Endodermal cell (in vitro differentiated cells): ENCODE measurements around the gene KIRREL3. TPM values are rescaled to one million over a fixed set of nuclear protein-coding genes. Genes with fewer than 3 reads are reported as not detected.

Source experiments
- DNase-seq: peaks from one replicate; pipeline ENCODE4 v3.0.0-alpha.2; 2017
- H3K27ac ChIP-seq: 2 replicates; pipeline ENCODE4 v1.5.1; 2013; ENCODE audit warnings: mild to moderate bottlenecking, low read depth, low read length, moderate library complexity
- H3K27me3 ChIP-seq: 2 replicates; pipeline ENCODE4 v1.6.1; 2013; ENCODE audit warnings: mild to moderate bottlenecking, low read length, moderate library complexity; ENCODE audit not compliant: insufficient read depth, control insufficient read depth, poor library complexity, severe bottlenecking
- H3K36me3 ChIP-seq: 2 replicates; pipeline ENCODE4 v1.7.0; 2013; ENCODE audit warnings: mild to moderate bottlenecking, low read length, moderate library complexity; ENCODE audit not compliant: control insufficient read depth, insufficient read depth
- H3K4me1 ChIP-seq: one replicate; pipeline ENCODE4 v1.7.0; 2013; ENCODE audit warnings: low read length; ENCODE audit not compliant: control insufficient read depth, insufficient read depth
- H3K4me3 ChIP-seq: 2 replicates; pipeline ENCODE4 v1.5.1; 2013; ENCODE audit warnings: mild to moderate bottlenecking, low read length, moderate library complexity
- H3K9ac ChIP-seq: 2 replicates; pipeline ENCODE4 v1.6.1; 2013; ENCODE audit warnings: mild to moderate bottlenecking, low read length, moderate library complexity; ENCODE audit not compliant: poor library complexity, severe bottlenecking; ENCODE audit errors: extremely low read depth
- H3K9me3 ChIP-seq: 2 replicates; pipeline ENCODE4 v1.6.1; 2013; ENCODE audit warnings: mild to moderate bottlenecking, low read length, moderate library complexity; ENCODE audit not compliant: control insufficient read depth
- H3K27ac Mint-ChIP-seq: 2 replicates; pipeline ENCODE4 v1.8.0; 2020; ENCODE audit warnings: mixed read lengths
- H3K27me3 Mint-ChIP-seq: 2 replicates; pipeline ENCODE4 v1.8.0; 2021; ENCODE audit warnings: mild to moderate bottlenecking, mixed read lengths; ENCODE audit not compliant: insufficient read depth
- H3K36me3 Mint-ChIP-seq: 2 replicates; pipeline ENCODE4 v1.8.0; 2020; ENCODE audit warnings: low read depth, mixed read lengths
- H3K4me1 Mint-ChIP-seq: 2 replicates; pipeline ENCODE4 v1.8.0; 2020; ENCODE audit warnings: mixed read lengths
- H3K4me3 Mint-ChIP-seq: 2 replicates; pipeline ENCODE4 v1.8.0; 2020; ENCODE audit warnings: mild to moderate bottlenecking, moderate library complexity, mixed read lengths
- H3K9me3 Mint-ChIP-seq: 2 replicates; pipeline ENCODE4 v1.8.0; 2020; ENCODE audit warnings: mild to moderate bottlenecking, mixed read lengths
- CTCF ChIP-seq: fragments of 200-600 bp; sonication (generic); conservative IDR thresholded peaks from 2 replicates; pipeline ENCODE4 v1.5.0; 2021; ENCODE audit warnings: antibody characterized with exemption, mild to moderate bottlenecking
- WGBS, 2 experiments: methylation state at CpG; one replicate each; pipeline versions ENCODE4 v1.1.5 to v1.1.7; 2013; ENCODE audit warnings: missing lambda C conversion rate in 2 of 2, mixed read lengths in 1 of 2; ENCODE audit not compliant: insufficient coverage in 1 of 2, insufficient read length in 1 of 2; 5-methylcytosine and 5-hydroxymethylcytosine counted together
- total RNA-seq, 2 donors: library from RNA; stranded (reverse); fragmentation: NEBNext Ultra II Directional in 1 of 2; extraction: Animal tissue kit (Norgen Biotek cat#: 25700) in 1 of 2; gene quantifications; 2 replicates in 1 of 2; 3 replicates in 1 of 2; pipeline ENCODE4 v1.2.1, GENCODE V29; 2021

Gene KIRREL3
- total RNA-seq, 2 donors from 2014 or later: 1.1 to 1.4 TPM

GRCh38 chr11:126702987-126703386 is 297.6 kb downstream of the KIRREL3 start:
- TF ChIP-seq CTCF: no peak
- H3K27ac Mint-ChIP-seq: no peak overlapping the region
- peaks cover 2% of the 10 kb centered on the region for H3K27me3 Mint-ChIP-seq
- H3K4me1 ChIP-seq: no peaks in the 10 kb centered on the region
- no peaks in the 10 kb centered on the region for H3K36me3 ChIP-seq
- WGBS, 2 experiments: 92 to 100% methylated on average over 5 of the region's 5 CpGs
- no peak overlapping the region for H3K9ac ChIP-seq
- H3K4me1 Mint-ChIP-seq: no peaks in the 10 kb centered on the region
- H3K36me3 Mint-ChIP-seq: no peaks in the 10 kb centered on the region
- no peak overlapping the region for H3K4me3 ChIP-seq
- no peaks in the 10 kb centered on the region for H3K9me3 ChIP-seq
- no peak overlapping the region for H3K4me3 Mint-ChIP-seq
- DNase-seq: no peak
- no peaks in the 10 kb centered on the region for H3K27me3 ChIP-seq
- H3K27ac ChIP-seq: no peak overlapping the region
- no peaks in the 10 kb centered on the region for H3K9me3 Mint-ChIP-seq

- WGBS, 2 experiments: 63 to 79% methylated on average over 3 to 7 of the region's 7 CpGs
- no peak overlapping the region for H3K9ac ChIP-seq
- no peaks in the 10 kb centered on the region for H3K36me3 ChIP-seq
- H3K27me3 ChIP-seq: no peaks in the 10 kb centered on the region
- DNase-seq: no peak
- Mint-ChIP-seq H3K4me3 (no peak overlapping the region), H3K27ac (no peak overlapping the region), H3K27me3 (peaks cover 6% of the 10 kb centered on the region), H3K9me3 (no peaks in the 10 kb centered on the region), H3K4me1 (no peaks in the 10 kb centered on the region), H3K36me3 (no peaks in the 10 kb centered on the region)
- no peak overlapping the region for H3K4me3 ChIP-seq
- no peaks in the 10 kb centered on the region for H3K9me3 ChIP-seq
- TF ChIP-seq CTCF: no peak
- H3K27ac ChIP-seq: peak overlapping the region; percentile 49
- no peaks in the 10 kb centered on the region for H3K4me1 ChIP-seq
These were observed 298.3 kb downstream of the KIRREL3 start for GRCh38 chr11:126702165-126702720.

- H3K27ac Mint-ChIP-seq: no peak overlapping the region
- no peak overlapping the region for H3K9ac ChIP-seq
These were observed 299.1 kb downstream of the KIRREL3 start for GRCh38 chr11:126701520-126701897.

More at GRCh38 chr11:126701520-126701897, 299.1 kb downstream of the KIRREL3 start:
- Mint-ChIP-seq H3K36me3 (no peaks in the 10 kb centered on the region), H3K27me3 (peaks cover 8% of the 10 kb centered on the region), H3K4me3 (no peak overlapping the region), H3K9me3 (no peaks in the 10 kb centered on the region), H3K4me1 (no peaks in the 10 kb centered on the region)
- Histone ChIP-seq H3K4me1 (no peaks in the 10 kb centered on the region), H3K9me3 (no peaks in the 10 kb centered on the region), H3K27me3 (no peaks in the 10 kb centered on the region), H3K4me3 (no peak overlapping the region), H3K36me3 (no peaks in the 10 kb centered on the region), H3K27ac (peak overlapping the region; percentile 6)
- DNase-seq: no peak
- WGBS, 2 experiments: 90% methylated on average over 2 of the region's 2 CpGs; no CpG with 5 or more reads in 1 of the 2 experiments
- no peak for TF ChIP-seq CTCF
